GM20431 (cell line): ENCODE results near the gene TBC1D2.

ENCODE experiments used
- in situ Hi-C: fragments of 300-500 bp; cut with MseI, MboI; formaldehyde crosslinking; loops from one replicate; pipeline ENCODE4 v1.15.0; 2020; ENCODE audit warnings: low sequenced_read_pairs; ENCODE audit not compliant: unreplicated experiment

Gene TBC1D2

GRCh38 chr9:98272083-98272482 lies 16.6 kb upstream of the TBC1D2 start:
- in situ Hi-C loops: loop anchor here (25.0 kb wide), 1 partner anchor 360 kb away; the partner anchor contains the start of gene TRMO

- in situ Hi-C loops: loop anchor here (25.0 kb wide), 1 partner anchor 359 kb away; the partner anchor contains the start of gene TRMO
Observed at GRCh38 chr9:98271479-98271878, 16.0 kb upstream of the TBC1D2 start.

- in situ Hi-C loops: loop anchor here (25.0 kb wide), 1 partner anchor 358 kb away; the partner anchor contains the start of gene TRMO
Observed at GRCh38 chr9:98270284-98270683, 14.8 kb upstream of the TBC1D2 start.

- in situ Hi-C loops: loop anchor here (25.0 kb wide), 1 partner anchor 357 kb away; the partner anchor contains the start of gene TRMO
Observed at GRCh38 chr9:98269652-98270051, 14.2 kb upstream of the TBC1D2 start.

- in situ Hi-C loops: loop anchor here (25.0 kb wide), 1 partner anchor 355 kb away; the partner anchor contains the start of gene TRMO
Observed at GRCh38 chr9:98267556-98267955, 12.1 kb upstream of the TBC1D2 start.

- in situ Hi-C loops: loop anchor here (25.0 kb wide), 1 partner anchor 352 kb away; the partner anchor contains the start of gene TRMO
Observed at GRCh38 chr9:98264516-98264915, 9.1 kb upstream of the TBC1D2 start.

- in situ Hi-C loops: loop anchor here (25.0 kb wide), 1 partner anchor 351 kb away; the partner anchor contains the start of gene TRMO
Observed at GRCh38 chr9:98263482-98264357, 8.3 kb upstream of the TBC1D2 start.

GRCh38 chr9:98263080-98263479 lies 7.6 kb upstream of the TBC1D2 start:
- in situ Hi-C loops: loop anchor here (25.0 kb wide), 1 partner anchor 351 kb away; the partner anchor contains the start of gene TRMO

GRCh38 chr9:98262056-98262455 lies 6.6 kb upstream of the TBC1D2 start:
- in situ Hi-C loops: loop anchor here (25.0 kb wide), 1 partner anchor 350 kb away; the partner anchor contains the start of gene TRMO

GRCh38 chr9:98260635-98261034 lies 5.2 kb upstream of the TBC1D2 start:
- in situ Hi-C loops: loop anchor here (25.0 kb wide), 1 partner anchor 348 kb away; the partner anchor contains the start of gene TRMO

- in situ Hi-C loops: loop anchor here (10.0 to 25.0 kb wide), 2 partner anchors 185 to 347 kb away; partner anchors contain the start of gene TRMO
Observed at GRCh38 chr9:98259791-98260190, 4.3 kb upstream of the TBC1D2 start.

GRCh38 chr9:98256756-98257155 lies 1.3 kb upstream of the TBC1D2 start:
- in situ Hi-C loops: loop anchor here (10.0 to 25.0 kb wide), 2 partner anchors 182 to 344 kb away; partner anchors contain the start of gene TRMO

GRCh38 chr9:98255061-98255577 lies 330 bp downstream of the TBC1D2 start:
- in situ Hi-C loops: loop anchor here (10.0 to 25.0 kb wide), 2 partner anchors 180 to 343 kb away; partner anchors contain the start of gene TRMO

GRCh38 chr9:98254228-98255060 lies 1.0 kb downstream of the TBC1D2 start:
- in situ Hi-C loops: loop anchor here (10.0 to 25.0 kb wide), 2 partner anchors 180 to 342 kb away; partner anchors contain the start of gene TRMO

- in situ Hi-C loops: loop anchor here (10.0 to 25.0 kb wide), 2 partner anchors 179 to 341 kb away; partner anchors contain the start of gene TRMO
Observed at GRCh38 chr9:98253565-98253964, 1.9 kb downstream of the TBC1D2 start.

- in situ Hi-C loops: loop anchor here (10.0 to 25.0 kb wide), 2 partner anchors 177 to 339 kb away; partner anchors contain the start of gene TRMO
Observed at GRCh38 chr9:98251551-98251950, 3.9 kb downstream of the TBC1D2 start.

- in situ Hi-C loops: loop anchor here (10.0 to 25.0 kb wide), 2 partner anchors 175 to 337 kb away; partner anchors contain the start of gene TRMO
Observed at GRCh38 chr9:98249771-98250170, 5.7 kb downstream of the TBC1D2 start.

- in situ Hi-C loops: no loop called here
Observed at GRCh38 chr9:98248737-98249474, 6.5 kb downstream of the TBC1D2 start.
